Left lung (tissue), 10 donors: Measurements from ENCODE around the gene FAM168A. TPM values are rescaled to one million over a fixed set of nuclear protein-coding genes. Genes with fewer than 3 reads are reported as not detected.

Source experiments
- ATAC-seq: fragments of 200-7000 bp; cut with Tn5 transposase; one replicate; pipeline ENCODE4 v1.9.1; 2020; ENCODE audit warnings: moderate library complexity
- DNase-seq, 4 donors: peaks; one replicate each; pipeline ENCODE4 v3.0.0-alpha.2; 2013 to 2020
- H3K27ac ChIP-seq, 2 donors: fragments of 200-600 bp; sonication (generic) in 1 of 2; one replicate each; pipeline versions ENCODE4 v1.5.0 to v1.8.0; 2020 to 2021
- H3K27me3 ChIP-seq, 2 donors: fragments of 200-600 bp; sonication (generic) in 1 of 2; one replicate each; pipeline versions ENCODE4 v1.5.0 to v1.8.0; 2020 to 2021
- H3K36me3 ChIP-seq, 2 donors: fragments of 200-600 bp; sonication (generic) in 1 of 2; one replicate each; pipeline versions ENCODE4 v1.5.0 to v1.8.0; 2020 to 2021
- H3K4me1 ChIP-seq, 2 donors: fragments of 200-600 bp; one replicate each; pipeline ENCODE4 v1.8.0; 2021
- H3K4me3 ChIP-seq, 2 donors: fragments of 200-600 bp; sonication (generic) in 1 of 2; one replicate each; pipeline versions ENCODE4 v1.5.0 to v1.8.0; 2020 to 2021; ENCODE audit warnings: mild to moderate bottlenecking in 1 of 2
- H3K9me3 ChIP-seq, 2 donors: fragments of 200-600 bp; sonication (generic) in 1 of 2; one replicate each; pipeline versions ENCODE4 v1.5.0 to v1.8.0; 2020 to 2021
- CTCF ChIP-seq, 2 donors: fragments of 200-600 bp; sonication (generic) in 1 of 2; IDR thresholded peaks; one replicate each; pipeline versions ENCODE4 v1.5.0 to v1.8.0; 2021; ENCODE audit warnings: antibody characterized with exemption in 2 of 2
- intact Hi-C, 2 donors: fragments of 100-400 bp; cut with DNase I; formaldehyde crosslinking; loops; one replicate each; pipeline versions ENCODE4 v1.11.2 to v1.14.2; 2022
- polyA plus RNA-seq, 6 donors: library from polyadenylated mRNA; unstranded; fragments of 120-200 nt; gene quantifications; one replicate each; pipeline ENCODE4 v1.2.1, GENCODE V29; 2013; ENCODE audit not compliant: insufficient read length in 6 of 6
- total RNA-seq, 2 donors: library from RNA; stranded (reverse); fragmentation: NEBNext Ultra II Directional; extraction: Animal tissue kit (Norgen Biotek cat#: 25700); gene quantifications; one replicate each; pipeline ENCODE4 v1.2.1, GENCODE V29; 2021
- donor health status: DM: no; HTN: yes; CAD: no.
- donor health status: DM: no; HTN: no; CAD: no.

The FAM168A gene
- total and polyA plus RNA-seq, 8 donors: 28.2 to 43.9 (median 41.6) TPM

- Histone ChIP-seq H3K36me3 (no peaks in the 10 kb centered on the region), H3K4me1 (no peaks in the 10 kb centered on the region), H3K27ac (no peak overlapping the region), H3K4me3 (no peak overlapping the region), H3K27me3 (no peaks in the 10 kb centered on the region), H3K9me3 (no peaks in the 10 kb centered on the region)
- peak; percentile 91 for ATAC-seq
- no peak for TF ChIP-seq CTCF (IDR thresholded peaks at IDR 0.05)
- peak in 1 of 4 donors; percentile 36 for DNase-seq
- intact Hi-C loops: no loop called here
Observed at GRCh38 chr11:73570415-73571114, 27.3 kb downstream of the FAM168A start.

- TF ChIP-seq CTCF (IDR thresholded peaks at IDR 0.05): no peak
- Histone ChIP-seq H3K27me3 (no peaks in the 10 kb centered on the region), H3K4me3 (no peak overlapping the region), H3K9me3 (no peaks in the 10 kb centered on the region), H3K36me3 (no peaks in the 10 kb centered on the region), H3K27ac (no peak overlapping the region), H3K4me1 (no peaks in the 10 kb centered on the region)
- ATAC-seq (no peak), DNase-seq (no peak)
- intact Hi-C loops: no loop called here
Observed at GRCh38 chr11:73566977-73567755, 30.7 kb downstream of the FAM168A start.

GRCh38 chr11:73566422-73566821, 31.5 kb downstream of the FAM168A start:
- intact Hi-C loops: no loop called here
- H3K36me3 ChIP-seq: no peaks in the 10 kb centered on the region
- DNase-seq (no peak), ATAC-seq (no peak)
- no peak overlapping the region for H3K4me3 ChIP-seq
- no peak for TF ChIP-seq CTCF (IDR thresholded peaks at IDR 0.05)
- no peak overlapping the region for H3K27ac ChIP-seq
- no peaks in the 10 kb centered on the region for H3K9me3 ChIP-seq
- no peaks in the 10 kb centered on the region for H3K4me1 ChIP-seq
- H3K27me3 ChIP-seq: no peaks in the 10 kb centered on the region

GRCh38 chr11:73565804-73566203, 32.1 kb downstream of the FAM168A start:
- TF ChIP-seq CTCF (IDR thresholded peaks at IDR 0.05): no peak
- Histone ChIP-seq H3K36me3 (no peaks in the 10 kb centered on the region), H3K4me3 (no peak overlapping the region), H3K27ac (no peak overlapping the region), H3K4me1 (no peaks in the 10 kb centered on the region), H3K27me3 (no peaks in the 10 kb centered on the region), H3K9me3 (no peaks in the 10 kb centered on the region)
- DNase-seq (no peak), ATAC-seq (no peak)
- intact Hi-C loops: no loop called here

- H3K4me3 ChIP-seq: no peak overlapping the region
- ATAC-seq (no peak), DNase-seq (no peak)
- no peak for TF ChIP-seq CTCF (IDR thresholded peaks at IDR 0.05)
- H3K27ac ChIP-seq: no peak overlapping the region
- H3K4me1 ChIP-seq: no peaks in the 10 kb centered on the region
- H3K27me3 ChIP-seq: no peaks in the 10 kb centered on the region
- no peaks in the 10 kb centered on the region for H3K36me3 ChIP-seq
- H3K9me3 ChIP-seq: no peaks in the 10 kb centered on the region
- intact Hi-C loops: no loop called here
Observed at GRCh38 chr11:73564903-73565302, 33.0 kb downstream of the FAM168A start.
